CD4-positive, alpha-beta T cell (primary cell): ENCODE measurements around the gene SAA1. TPM values are rescaled to one million over a fixed set of nuclear protein-coding genes. Genes with fewer than 3 reads are reported as not detected.
"Not testable (repeated sequence)": the region's sequence is repeated elsewhere in the genome, so short reads cannot be mapped to it uniquely, and the experiment has no call there.

Source experiments
- ATAC-seq: fragments of 200-7000 bp; cut with Tn5 transposase; one replicate; pipeline ENCODE4 v1.10.0; 2022; ENCODE audit warnings: mild to moderate bottlenecking; ENCODE audit not compliant: poor library complexity
- CTCF ChIA-PET: fragments of 350-600 bp; sonication (Branson Sonifier 250); formaldehyde crosslinking; loops from one replicate; lab custom pipeline; 2021; ENCODE audit warnings: antibody characterized with exemption, inconsistent platforms; lab: Charles Lee
- POLR2A ChIA-PET: fragments of 350-600 bp; sonication (Branson Sonifier 250); formaldehyde crosslinking; loops from one replicate; lab custom pipeline; 2021; ENCODE audit warnings: antibody characterized with exemption, inconsistent platforms; lab: Charles Lee
- DNase-seq, 14 experiments: peaks; one replicate each; pipeline ENCODE4 v3.0.0-alpha.2; 2013 to 2020; ENCODE audit warnings: mixed read lengths in 2 of 14
- H3K27ac ChIP-seq, 2 donors: one replicate each; pipeline versions ENCODE4 v1.5.1 to v1.7.0; 2013; ENCODE audit warnings: low read length in 2 of 2, low read depth in 1 of 2, mild to moderate bottlenecking in 1 of 2
- H3K27me3 ChIP-seq, 2 experiments: 1 replicate in 1 of 2; 2 replicates in 1 of 2; pipeline versions ENCODE4 v1.6.1 to v1.7.0; 2013; ENCODE audit warnings: low read length in 2 of 2, control low read depth in 1 of 2, mild to moderate bottlenecking in 1 of 2, moderate library complexity in 1 of 2; ENCODE audit not compliant: insufficient read depth in 2 of 2, control insufficient read depth in 1 of 2
- H3K36me3 ChIP-seq: one replicate; pipeline ENCODE4 v1.6.1; 2013; ENCODE audit warnings: low read length, control low read depth; ENCODE audit not compliant: insufficient read depth
- H3K4me1 ChIP-seq: one replicate; pipeline ENCODE4 v1.6.1; 2013; ENCODE audit warnings: low read length, control low read depth; ENCODE audit not compliant: insufficient read depth
- H3K4me3 ChIP-seq: one replicate; pipeline ENCODE4 v1.5.1; 2013; ENCODE audit warnings: mild to moderate bottlenecking, low read length, moderate library complexity
- H3K9me3 ChIP-seq, 2 experiments: 1 replicate in 1 of 2; 2 replicates in 1 of 2; pipeline versions ENCODE4 v1.6.1 to v1.7.0; 2013; ENCODE audit warnings: low read length in 2 of 2, mild to moderate bottlenecking in 2 of 2, control low read depth in 1 of 2, moderate library complexity in 1 of 2; ENCODE audit not compliant: control insufficient read depth in 1 of 2, insufficient read depth in 1 of 2
- H3K27ac Mint-ChIP-seq: one replicate; pipeline ENCODE4 v1.8.0; 2020; ENCODE audit warnings: mixed read lengths
- H3K27me3 Mint-ChIP-seq: one replicate; pipeline ENCODE4 v1.8.0; 2021; ENCODE audit warnings: mixed read lengths
- H3K36me3 Mint-ChIP-seq: one replicate; pipeline ENCODE4 v1.8.0; 2021; ENCODE audit warnings: low read depth, mixed read lengths
- H3K4me1 Mint-ChIP-seq: one replicate; pipeline ENCODE4 v1.8.0; 2021; ENCODE audit warnings: low read depth, mixed read lengths
- H3K4me3 Mint-ChIP-seq: one replicate; pipeline ENCODE4 v1.8.0; 2020; ENCODE audit warnings: mild to moderate bottlenecking, mixed read lengths
- H3K9me3 Mint-ChIP-seq: one replicate; pipeline ENCODE4 v1.8.0; 2020; ENCODE audit warnings: mixed read lengths
- CTCF ChIP-seq: fragments of 200-600 bp; IDR thresholded peaks from one replicate; pipeline ENCODE4 v1.8.0; 2022; ENCODE audit warnings: antibody characterized with exemption, mild to moderate bottlenecking
- intact Hi-C, 2 experiments: fragments of 100-400 bp; cut with DNase I in 1 of 2; cut with micrococcal nuclease in 1 of 2; formaldehyde crosslinking; loops; one replicate each; pipeline versions ENCODE4 v1.15.1 to v1.9.0; 2023 to 2025; cut with DNase I, micrococcal nuclease
- total RNA-seq, 174 experiments: library from RNA in 2 of 174; stranded (reverse) in 2 of 174; gene quantifications; one replicate each; pipeline ENCODE4 v1.2.3 and lab custom pipeline; 2021 to 2026

Gene SAA1
- total RNA-seq, 2 experiments from 2014 or later = not detected

GRCh38 chr11:18264677-18265555, 1.1 kb upstream of the SAA1 start:
- H3K36me3 ChIP-seq = no peaks in the 10 kb centered on the region
- H3K4me1 ChIP-seq = peaks cover 2% of the 10 kb centered on the region
- no peaks in the 10 kb centered on the region for H3K4me1 Mint-ChIP-seq
- DNase-seq (no peak), ATAC-seq (no peak)
- no peak overlapping the region for H3K4me3 ChIP-seq
- H3K27me3 ChIP-seq = peaks cover 0 to 2% of the 10 kb centered on the region in 2 experiments
- no peaks in the 10 kb centered on the region for H3K9me3 ChIP-seq
- intact Hi-C loops = loop anchor here in 1 of 2 experiments (1.0 kb wide), 1 partner anchor 18 kb away; no protein-coding TSS in a partner anchor
- ChIA-PET CTCF (no interaction called here), POLR2A (no interaction called here)
- H3K4me3 Mint-ChIP-seq = no peak overlapping the region
- no peaks in the 10 kb centered on the region for H3K36me3 Mint-ChIP-seq
- TF ChIP-seq CTCF = no peak
- H3K27me3 Mint-ChIP-seq = no peaks in the 10 kb centered on the region
- H3K27ac Mint-ChIP-seq = no peak overlapping the region
- no peaks in the 10 kb centered on the region for H3K9me3 Mint-ChIP-seq
- H3K27ac ChIP-seq = no peak overlapping the region

- H3K27me3 Mint-ChIP-seq, H3K27me3 ChIP-seq, H3K4me1 ChIP-seq, H3K9me3 Mint-ChIP-seq, H3K4me3 ChIP-seq, H3K36me3 ChIP-seq, H3K9me3 ChIP-seq, POLR2A ChIA-PET, H3K36me3 Mint-ChIP-seq, H3K27ac Mint-ChIP-seq, H3K27ac ChIP-seq, CTCF ChIA-PET, H3K4me1 Mint-ChIP-seq: not testable (repeated sequence)
- intact Hi-C loops = loop anchor here in 1 of 2 experiments (2.0 kb wide), 1 partner anchor 21 kb away; no protein-coding TSS in a partner anchor
- peak in 1 of 14 experiments; percentile 38 for DNase-seq
- peak overlapping the region; percentile 7 for H3K4me3 Mint-ChIP-seq
- ATAC-seq = peak; percentile 55
Measured at GRCh38 chr11:18267335-18268133, 1.5 kb downstream of the SAA1 start.

GRCh38 chr11:18269252-18269651, 3.2 kb downstream of the SAA1 start:
- intact Hi-C loops = loop anchor here in 1 of 2 experiments (2.0 kb wide), 1 partner anchor 22 kb away; no protein-coding TSS in a partner anchor
- CTCF ChIA-PET, H3K27me3 Mint-ChIP-seq, H3K27me3 ChIP-seq, H3K4me1 ChIP-seq, H3K36me3 ChIP-seq, H3K36me3 Mint-ChIP-seq, H3K4me3 Mint-ChIP-seq, ATAC-seq, H3K4me1 Mint-ChIP-seq, H3K9me3 ChIP-seq, H3K27ac Mint-ChIP-seq, H3K9me3 Mint-ChIP-seq, POLR2A ChIA-PET, H3K27ac ChIP-seq, H3K4me3 ChIP-seq, DNase-seq: not testable (repeated sequence)

GRCh38 chr11:18270102-18270501, 4.0 kb downstream of the SAA1 start:
- peaks cover 2% of the 10 kb centered on the region for H3K4me1 ChIP-seq
- no peak overlapping the region for H3K4me3 ChIP-seq
- intact Hi-C loops = loop anchor here in 1 of 2 experiments (10.0 kb wide), 1 partner anchor 55 kb away; no protein-coding TSS in a partner anchor
- no peak for DNase-seq
- H3K4me1 Mint-ChIP-seq = no peaks in the 10 kb centered on the region
- no peak overlapping the region for H3K27ac ChIP-seq
- H3K9me3 Mint-ChIP-seq = no peaks in the 10 kb centered on the region
- no peak overlapping the region for H3K4me3 Mint-ChIP-seq
- CTCF ChIA-PET = no interaction called here
- POLR2A ChIA-PET = no interaction called here
- no peaks in the 10 kb centered on the region for H3K36me3 Mint-ChIP-seq
- H3K9me3 ChIP-seq = no peaks in the 10 kb centered on the region
- no peak overlapping the region for H3K27ac Mint-ChIP-seq
- no peaks in the 10 kb centered on the region for H3K27me3 ChIP-seq
- no peaks in the 10 kb centered on the region for H3K27me3 Mint-ChIP-seq
- ATAC-seq = no peak
- H3K36me3 ChIP-seq = no peaks in the 10 kb centered on the region
- no peak for TF ChIP-seq CTCF
